GM10266 (cell line): ENCODE results near the gene ERG.

Experiments
- DNase-seq: peaks from one replicate; pipeline ENCODE4 v3.0.0; 2012; ENCODE audit errors: extremely low spot score
- TF ChIP-seq, protein P1 (sequence below): IDR thresholded peaks from 2 replicates; pipeline ENCODE4 v1.5.1; 2012; ENCODE audit warnings: mild to moderate bottlenecking, low read depth; ENCODE audit not compliant: control insufficient read depth, insufficient read depth; ENCODE audit errors: missing control alignments

The ERG gene

DNA sequence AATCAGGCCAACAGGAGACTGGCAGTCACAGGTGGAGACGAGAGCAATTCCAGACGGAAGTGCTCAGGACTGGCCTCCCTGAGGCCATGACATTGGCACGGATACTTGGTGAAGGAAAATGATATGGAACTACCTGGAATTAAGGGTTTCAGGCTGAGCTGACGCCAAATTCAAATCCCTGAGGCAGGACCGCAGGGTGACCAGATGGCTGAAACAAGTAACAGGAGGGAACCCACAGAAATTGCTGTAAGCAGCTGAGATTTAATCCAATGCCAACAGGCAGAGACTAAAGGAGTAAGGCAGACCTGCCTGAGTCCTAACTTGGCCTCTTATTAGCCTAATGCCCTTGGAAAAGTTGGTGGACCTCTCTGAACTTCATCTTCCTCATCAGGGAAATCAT lies 76.2 kb downstream of the ERG start:
- TF ChIP-seq, protein P1, sequence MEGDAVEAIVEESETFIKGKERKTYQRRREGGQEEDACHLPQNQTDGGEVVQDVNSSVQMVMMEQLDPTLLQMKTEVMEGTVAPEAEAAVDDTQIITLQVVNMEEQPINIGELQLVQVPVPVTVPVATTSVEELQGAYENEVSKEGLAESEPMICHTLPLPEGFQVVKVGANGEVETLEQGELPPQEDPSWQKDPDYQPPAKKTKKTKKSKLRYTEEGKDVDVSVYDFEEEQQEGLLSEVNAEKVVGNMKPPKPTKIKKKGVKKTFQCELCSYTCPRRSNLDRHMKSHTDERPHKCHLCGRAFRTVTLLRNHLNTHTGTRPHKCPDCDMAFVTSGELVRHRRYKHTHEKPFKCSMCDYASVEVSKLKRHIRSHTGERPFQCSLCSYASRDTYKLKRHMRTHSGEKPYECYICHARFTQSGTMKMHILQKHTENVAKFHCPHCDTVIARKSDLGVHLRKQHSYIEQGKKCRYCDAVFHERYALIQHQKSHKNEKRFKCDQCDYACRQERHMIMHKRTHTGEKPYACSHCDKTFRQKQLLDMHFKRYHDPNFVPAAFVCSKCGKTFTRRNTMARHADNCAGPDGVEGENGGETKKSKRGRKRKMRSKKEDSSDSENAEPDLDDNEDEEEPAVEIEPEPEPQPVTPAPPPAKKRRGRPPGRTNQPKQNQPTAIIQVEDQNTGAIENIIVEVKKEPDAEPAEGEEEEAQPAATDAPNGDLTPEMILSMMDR: no peak
- no peak for DNase-seq

DNA sequence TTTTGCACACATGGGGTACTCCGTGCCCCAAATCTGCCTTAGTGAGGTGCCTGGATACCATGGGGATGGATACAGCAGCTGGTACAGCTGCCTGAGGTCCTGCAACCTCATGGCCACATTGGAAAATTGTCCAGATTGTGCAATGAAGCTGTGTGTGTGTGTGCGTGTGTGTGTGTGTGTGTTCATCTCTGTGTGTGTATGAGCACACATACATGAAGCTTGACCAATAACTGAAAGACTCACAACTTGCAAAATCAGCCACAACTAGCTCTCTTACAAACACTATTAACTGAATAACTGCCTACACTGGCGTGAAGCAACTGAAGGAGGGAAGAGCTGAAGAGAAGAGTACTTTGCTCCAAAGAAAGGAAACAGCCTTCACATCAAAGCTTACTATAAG lies 78.1 kb downstream of the ERG start:
- TF ChIP-seq, protein P1: no peak
- no peak for DNase-seq

DNA sequence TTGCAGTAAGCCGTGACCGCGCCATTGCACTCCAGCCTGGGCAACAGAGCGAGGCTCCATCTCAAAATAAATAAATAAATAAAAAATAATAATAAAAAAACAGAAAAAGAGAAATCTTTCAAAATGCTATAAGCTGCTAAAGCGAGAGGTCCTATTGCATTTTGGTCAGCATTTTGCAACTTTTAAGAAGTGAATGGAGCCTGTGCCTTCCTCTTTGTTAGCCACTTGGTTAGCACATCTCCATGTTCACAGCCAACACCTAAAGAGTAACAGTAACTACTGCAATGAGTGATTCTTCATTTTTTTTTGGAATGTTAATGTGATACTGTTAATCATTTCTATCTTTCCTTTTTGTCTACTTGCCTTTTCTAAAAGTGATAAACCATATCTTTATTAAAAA lies 80.6 kb downstream of the ERG start:
- TF ChIP-seq, protein P1: no peak
- no peak for DNase-seq

DNA sequence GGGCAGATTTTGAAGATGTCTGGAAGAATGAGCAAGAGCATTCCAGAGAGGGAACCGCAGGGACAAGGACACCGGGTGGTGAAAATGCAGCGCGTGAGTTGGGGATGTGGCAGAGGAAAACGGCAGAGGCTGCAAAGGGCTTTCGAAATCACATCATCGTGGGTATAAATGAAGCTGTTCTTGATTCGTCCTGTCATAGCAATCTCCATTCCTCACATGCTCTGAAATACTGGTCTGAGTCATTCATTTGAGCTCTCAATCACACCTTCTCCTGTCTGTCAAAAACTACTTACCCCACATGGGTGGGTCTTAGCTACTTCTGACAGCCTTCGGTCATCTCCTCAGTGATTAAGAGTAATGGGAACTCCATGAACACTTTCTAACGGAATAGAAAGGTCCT lies 81.5 kb downstream of the ERG start:
- TF ChIP-seq, protein P1: no peak
- no peak for DNase-seq

DNA sequence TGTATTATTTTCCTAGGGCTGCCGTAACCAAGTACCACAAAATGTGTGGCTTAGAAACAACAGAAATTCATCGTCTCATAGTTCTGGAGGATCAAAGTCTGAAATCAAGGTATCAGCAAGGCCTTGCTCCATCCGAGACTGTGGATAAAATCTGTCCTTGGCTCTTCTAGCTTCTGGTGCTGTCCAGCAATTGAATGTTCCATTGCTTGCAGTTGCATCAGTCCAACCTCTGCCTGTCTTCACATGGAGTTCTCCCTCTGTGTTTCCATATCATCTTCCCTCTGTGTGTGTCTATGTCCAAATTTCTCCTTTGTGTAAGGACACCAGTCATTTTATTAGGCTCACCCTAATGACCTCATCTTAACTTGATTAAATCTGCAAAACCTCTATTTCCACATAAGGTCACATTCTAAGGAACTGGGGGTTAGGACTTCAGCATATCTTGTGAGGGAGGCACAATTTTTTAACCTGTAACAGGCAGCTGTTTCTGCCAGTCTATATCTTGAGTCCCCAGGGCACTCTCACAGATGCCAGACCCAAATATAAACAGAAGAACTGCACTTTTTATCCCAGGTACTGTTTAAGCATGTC lies 84.2 kb downstream of the ERG start:
- TF ChIP-seq, protein P1: no peak
- DNase-seq: no peak

DNA sequence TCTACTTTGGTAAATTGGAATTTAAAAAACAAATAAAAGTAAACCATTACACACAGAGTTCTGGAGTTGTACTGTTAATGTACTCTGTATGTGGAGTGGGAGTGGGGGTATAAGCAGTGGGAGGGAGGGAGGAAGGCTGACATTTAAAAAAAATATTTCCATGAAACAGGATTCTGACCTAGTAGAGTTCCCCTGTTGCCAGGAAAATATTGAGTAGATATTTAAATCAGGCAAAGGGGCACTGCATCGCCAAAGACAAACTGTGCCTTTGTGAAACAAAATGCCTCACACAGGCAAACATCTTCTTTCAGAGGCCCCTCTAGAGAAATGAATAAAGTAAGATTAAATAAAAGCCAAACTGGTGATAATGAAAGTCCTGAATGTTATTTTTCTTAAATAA lies 87.8 kb downstream of the ERG start:
- TF ChIP-seq, protein P1: no peak
- DNase-seq: no peak

DNA sequence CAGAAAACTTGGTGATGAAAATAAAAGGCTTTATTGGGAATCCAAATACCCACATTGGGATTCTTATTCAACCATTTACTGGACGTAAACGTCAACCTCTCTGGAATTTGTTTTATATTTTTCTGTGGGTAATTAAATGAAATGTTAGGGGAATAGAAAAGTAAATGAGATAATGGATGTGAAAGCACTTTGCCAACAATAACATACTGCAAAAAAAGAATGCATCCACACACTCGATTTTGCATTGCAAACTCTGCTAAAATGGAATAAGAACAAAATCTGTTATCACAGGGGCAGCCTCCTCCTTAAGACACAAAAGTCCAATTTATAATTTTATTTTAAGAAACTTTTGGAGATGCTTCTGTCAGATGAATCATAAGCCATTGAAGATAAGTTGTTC lies 88.4 kb downstream of the ERG start:
- no peak for DNase-seq
- TF ChIP-seq, protein P1: no peak
